ENCODE measurements around the gene HBS1L.

The HBS1L gene

GRCh38 chr6:135033238-135033637 is 21.4 kb downstream of the HBS1L start:
- DNase-seq, result no peak

- DNase-seq, result no peak
Measured at GRCh38 chr6:135030532-135031178, 24.0 kb downstream of the HBS1L start.

GRCh38 chr6:135030056-135030473 is 24.6 kb downstream of the HBS1L start:
- DNase-seq, result no peak

- no peak for DNase-seq
Measured at GRCh38 chr6:135025775-135026174, 28.8 kb downstream of the HBS1L start.

- no peak for DNase-seq
Measured at GRCh38 chr6:135025175-135025574, 29.4 kb downstream of the HBS1L start.

GRCh38 chr6:135022050-135022697 is 32.4 kb downstream of the HBS1L start:
- no peak for DNase-seq

- DNase-seq, result no peak
Measured at GRCh38 chr6:135021310-135022049, 33.1 kb downstream of the HBS1L start.

GRCh38 chr6:135018941-135019340 is 35.7 kb downstream of the HBS1L start:
- no peak for DNase-seq

GRCh38 chr6:135018052-135018451 is 36.6 kb downstream of the HBS1L start:
- no peak for DNase-seq

- DNase-seq, result no peak
Measured at GRCh38 chr6:135014353-135014832, 40.2 kb downstream of the HBS1L start.

- no peak for DNase-seq
Measured at GRCh38 chr6:135013211-135013610, 41.4 kb downstream of the HBS1L start.

GRCh38 chr6:135012764-135013163 is 41.9 kb downstream of the HBS1L start:
- DNase-seq, result no peak

- DNase-seq, result no peak
Measured at GRCh38 chr6:135012349-135012748, 42.3 kb downstream of the HBS1L start.

GRCh38 chr6:135008941-135009290 is 45.7 kb downstream of the HBS1L start:
- DNase-seq, result no peak

- DNase-seq, result no peak
Measured at GRCh38 chr6:135008072-135008940, 46.3 kb downstream of the HBS1L start.

- peak; percentile 8 for DNase-seq
Measured at GRCh38 chr6:135006386-135006914, 48.2 kb downstream of the HBS1L start.

- no peak for DNase-seq
Measured at GRCh38 chr6:135004399-135004798, 50.2 kb downstream of the HBS1L start.

- DNase-seq, result no peak
Measured at GRCh38 chr6:135002974-135003703, 51.5 kb downstream of the HBS1L start.

GRCh38 chr6:135002229-135002844 is 52.3 kb downstream of the HBS1L start:
- DNase-seq, result peak; percentile 46

- DNase-seq, result no peak
Measured at GRCh38 chr6:134999107-134999506, 55.5 kb downstream of the HBS1L start.
